Central memory CD8-positive, alpha-beta T cell (primary cell): ENCODE results near the gene BAG2.

Source experiments
- ATAC-seq: fragments of 150-1000 bp; cut with Tn5 transposase; replicated peaks from 2 replicates; pipeline ENCODE4 v1.10.0; 2022; ENCODE audit warnings: mild to moderate bottlenecking, moderate FRiP score, moderate number of reproducible peaks; ENCODE audit not compliant: poor library complexity, severe bottlenecking; ENCODE audit errors: extremely low read depth
- DNase-seq, 2 donors: peaks; one replicate each; pipeline ENCODE4 v3.0.0; 2021; ENCODE audit warnings: low spot score in 2 of 2
- H3K27ac Mint-ChIP-seq: one replicate; pipeline ENCODE4 v1.8.0; 2022; ENCODE audit warnings: low read depth, mild to moderate bottlenecking, moderate library complexity, mixed read lengths
- H3K27me3 Mint-ChIP-seq: one replicate; pipeline ENCODE4 v1.8.0; 2022; ENCODE audit warnings: mixed read lengths
- H3K36me3 Mint-ChIP-seq: one replicate; pipeline ENCODE4 v1.8.0; 2022; ENCODE audit warnings: mild to moderate bottlenecking, moderate library complexity, mixed read lengths; ENCODE audit not compliant: insufficient read depth
- H3K4me1 Mint-ChIP-seq: one replicate; pipeline ENCODE4 v1.8.0; 2022; ENCODE audit warnings: mixed read lengths
- H3K4me3 Mint-ChIP-seq: one replicate; pipeline ENCODE4 v1.8.0; 2022; ENCODE audit warnings: mild to moderate bottlenecking, moderate library complexity, mixed read lengths
- H3K9me3 Mint-ChIP-seq: one replicate; pipeline ENCODE4 v1.8.0; 2022; ENCODE audit warnings: mixed read lengths

Gene BAG2

DNA sequence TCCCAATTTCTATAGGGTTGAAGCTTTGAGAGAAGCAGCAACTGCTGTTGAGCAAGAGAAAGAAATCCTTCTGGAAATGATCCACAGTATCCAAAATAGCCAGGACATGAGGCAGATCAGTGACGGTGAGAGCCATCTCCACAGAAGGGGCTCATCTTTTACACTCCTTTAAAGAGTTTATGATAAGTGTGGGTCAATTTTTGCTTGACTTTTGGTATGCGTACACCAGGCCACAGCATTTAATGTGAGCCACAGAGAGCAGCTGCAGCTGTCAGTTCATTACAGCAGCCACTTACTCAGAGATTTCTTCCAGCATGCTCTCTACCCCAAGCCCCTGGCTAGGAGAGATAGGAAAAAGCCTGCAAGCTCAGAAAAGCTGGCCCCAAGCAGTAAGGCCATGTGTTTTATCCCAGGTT is 9.9 kb downstream of the BAG2 start:
- H3K27me3 Mint-ChIP-seq, result no peaks in the 10 kb centered on the region
- ATAC-seq, result no peak
- no peaks in the 10 kb centered on the region for H3K4me1 Mint-ChIP-seq
- H3K4me3 Mint-ChIP-seq, result no peak overlapping the region
- DNase-seq, result no peak
- peaks cover 11% of the 10 kb centered on the region for H3K36me3 Mint-ChIP-seq
- H3K9me3 Mint-ChIP-seq, result no peaks in the 10 kb centered on the region
- peak overlapping the region; percentile 69 for H3K27ac Mint-ChIP-seq

- Mint-ChIP-seq H3K4me3 (no peak overlapping the region), H3K27ac (peak overlapping the region; percentile 13), H3K9me3 (no peaks in the 10 kb centered on the region), H3K27me3 (no peaks in the 10 kb centered on the region), H3K36me3 (peaks cover 11% of the 10 kb centered on the region), H3K4me1 (no peaks in the 10 kb centered on the region)
- ATAC-seq (no peak), DNase-seq (no peak)
These were observed 11.2 kb downstream of the BAG2 start for GRCh38 chr6:57183336-57183735.

DNA sequence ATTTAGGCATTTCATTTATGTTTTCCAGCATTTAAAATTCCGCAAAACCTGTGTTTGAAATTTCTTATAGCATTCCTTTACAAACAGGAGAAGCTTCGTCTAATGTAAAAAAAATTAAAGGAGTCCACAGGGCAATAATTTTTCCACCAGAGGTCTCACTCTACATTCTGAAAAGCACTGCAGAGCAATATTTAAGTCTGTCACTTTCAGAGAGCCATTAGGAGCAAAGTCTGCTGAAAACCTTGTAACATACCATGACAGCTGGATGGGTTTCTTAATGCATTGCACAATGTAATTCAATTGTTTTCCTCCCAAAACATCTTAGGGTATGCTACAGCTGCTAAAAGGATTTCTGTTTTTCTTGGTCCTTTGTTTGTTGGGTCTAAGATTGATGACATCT is 18.0 kb downstream of the BAG2 start:
- ATAC-seq (no peak), DNase-seq (no peak)
- peaks cover 5% of the 10 kb centered on the region for H3K36me3 Mint-ChIP-seq
- no peaks in the 10 kb centered on the region for H3K27me3 Mint-ChIP-seq
- H3K4me3 Mint-ChIP-seq, result no peak overlapping the region
- H3K27ac Mint-ChIP-seq, result no peak overlapping the region
- no peaks in the 10 kb centered on the region for H3K9me3 Mint-ChIP-seq
- no peaks in the 10 kb centered on the region for H3K4me1 Mint-ChIP-seq

- H3K4me1 Mint-ChIP-seq, result no peaks in the 10 kb centered on the region
- no peak for ATAC-seq
- no peak overlapping the region for H3K4me3 Mint-ChIP-seq
- H3K27ac Mint-ChIP-seq, result no peak overlapping the region
- no peaks in the 10 kb centered on the region for H3K27me3 Mint-ChIP-seq
- no peak for DNase-seq
- no peaks in the 10 kb centered on the region for H3K9me3 Mint-ChIP-seq
- H3K36me3 Mint-ChIP-seq, result peaks cover 7% of the 10 kb centered on the region
These were observed 21.1 kb downstream of the BAG2 start for GRCh38 chr6:57193177-57193576.

DNA sequence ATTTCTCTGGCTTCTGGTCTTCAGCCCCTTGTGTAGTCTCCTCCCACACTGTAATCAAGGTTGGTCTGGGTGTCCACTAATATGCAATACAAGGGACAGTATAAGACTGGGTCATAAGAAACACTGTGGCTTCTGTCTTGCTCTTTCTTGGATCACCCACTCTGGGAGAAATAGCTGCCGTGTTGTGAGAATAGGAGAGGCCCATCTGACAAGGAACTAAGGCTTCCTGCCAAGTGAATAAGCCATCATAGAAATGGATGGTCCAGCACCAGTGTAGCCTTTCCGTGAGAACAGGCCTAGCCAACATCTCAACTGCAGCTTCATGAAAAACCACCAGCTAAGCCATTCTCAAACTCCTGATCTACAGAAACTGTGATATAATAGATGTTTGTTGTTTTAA is 23.3 kb downstream of the BAG2 start:
- H3K4me3 Mint-ChIP-seq, result no peak overlapping the region
- H3K27me3 Mint-ChIP-seq, result no peaks in the 10 kb centered on the region
- no peak overlapping the region for H3K27ac Mint-ChIP-seq
- H3K36me3 Mint-ChIP-seq, result peaks cover 7% of the 10 kb centered on the region
- DNase-seq (no peak), ATAC-seq (no peak)
- H3K9me3 Mint-ChIP-seq, result no peaks in the 10 kb centered on the region
- no peaks in the 10 kb centered on the region for H3K4me1 Mint-ChIP-seq

DNA sequence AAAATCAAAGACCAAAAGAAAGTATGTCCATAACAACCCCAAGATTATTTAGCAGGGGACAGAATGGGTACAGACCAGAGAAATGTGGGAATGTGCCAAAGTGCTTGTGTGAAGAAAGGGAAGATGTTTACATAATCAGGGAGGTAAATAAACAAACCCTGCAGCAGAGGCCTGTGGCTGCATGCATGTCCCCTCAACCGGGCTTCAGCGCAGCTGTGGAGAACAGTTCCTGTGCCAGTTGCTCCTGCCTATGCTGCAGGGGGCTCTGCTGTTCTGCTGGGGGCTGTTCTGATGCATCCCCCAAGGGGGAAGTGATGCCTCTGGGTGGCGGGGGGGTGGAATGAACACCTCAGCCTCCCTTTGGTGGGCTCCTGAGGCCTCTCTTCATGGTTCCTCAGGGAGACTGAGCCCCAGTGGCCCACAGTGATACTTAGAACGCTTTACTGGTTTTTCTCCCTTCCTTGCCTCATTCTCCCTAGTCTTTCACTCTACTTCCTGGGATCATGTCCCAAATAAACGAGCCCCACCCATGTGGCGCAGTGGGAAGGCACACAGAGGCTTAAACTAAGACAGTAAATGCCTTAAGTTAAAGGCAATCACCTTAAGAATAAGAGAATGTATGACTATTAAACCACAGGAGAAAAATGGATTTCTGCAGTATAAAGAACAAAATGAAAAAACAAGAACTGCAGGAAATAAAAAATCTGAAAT is 27.0 kb downstream of the BAG2 start:
- Mint-ChIP-seq H3K27me3 (no peaks in the 10 kb centered on the region), H3K9me3 (no peaks in the 10 kb centered on the region), H3K4me1 (no peaks in the 10 kb centered on the region), H3K27ac (no peak overlapping the region), H3K4me3 (no peak overlapping the region), H3K36me3 (peaks cover 2% of the 10 kb centered on the region)
- no peak for ATAC-seq
- no peak for DNase-seq

- no peaks in the 10 kb centered on the region for H3K9me3 Mint-ChIP-seq
- DNase-seq, result no peak
- H3K4me3 Mint-ChIP-seq, result no peak overlapping the region
- H3K36me3 Mint-ChIP-seq, result peaks cover 2% of the 10 kb centered on the region
- no peak overlapping the region for H3K27ac Mint-ChIP-seq
- no peaks in the 10 kb centered on the region for H3K27me3 Mint-ChIP-seq
- H3K4me1 Mint-ChIP-seq, result no peaks in the 10 kb centered on the region
- ATAC-seq, result no peak
These were observed 29.6 kb downstream of the BAG2 start for GRCh38 chr6:57201718-57202117.

GRCh38 chr6:57205550-57206328 is 33.6 kb downstream of the BAG2 start:
- Mint-ChIP-seq H3K36me3 (no peaks in the 10 kb centered on the region), H3K27ac (no peak overlapping the region), H3K27me3 (no peaks in the 10 kb centered on the region), H3K4me1 (no peaks in the 10 kb centered on the region), H3K9me3 (no peaks in the 10 kb centered on the region), H3K4me3 (no peak overlapping the region)
- ATAC-seq (no peak), DNase-seq (no peak)

GRCh38 chr6:57207141-57207540 is 35.0 kb downstream of the BAG2 start:
- H3K4me1 Mint-ChIP-seq, result no peaks in the 10 kb centered on the region
- no peaks in the 10 kb centered on the region for H3K9me3 Mint-ChIP-seq
- no peaks in the 10 kb centered on the region for H3K36me3 Mint-ChIP-seq
- H3K27ac Mint-ChIP-seq, result no peak overlapping the region
- H3K4me3 Mint-ChIP-seq, result no peak overlapping the region
- ATAC-seq (no peak), DNase-seq (no peak)
- no peaks in the 10 kb centered on the region for H3K27me3 Mint-ChIP-seq

GRCh38 chr6:57207872-57208271 is 35.7 kb downstream of the BAG2 start:
- H3K4me3 Mint-ChIP-seq, result no peak overlapping the region
- no peak for ATAC-seq
- H3K36me3 Mint-ChIP-seq, result no peaks in the 10 kb centered on the region
- no peak for DNase-seq
- H3K4me1 Mint-ChIP-seq, result no peaks in the 10 kb centered on the region
- H3K27ac Mint-ChIP-seq, result no peak overlapping the region
- H3K9me3 Mint-ChIP-seq, result no peaks in the 10 kb centered on the region
- no peaks in the 10 kb centered on the region for H3K27me3 Mint-ChIP-seq

DNA sequence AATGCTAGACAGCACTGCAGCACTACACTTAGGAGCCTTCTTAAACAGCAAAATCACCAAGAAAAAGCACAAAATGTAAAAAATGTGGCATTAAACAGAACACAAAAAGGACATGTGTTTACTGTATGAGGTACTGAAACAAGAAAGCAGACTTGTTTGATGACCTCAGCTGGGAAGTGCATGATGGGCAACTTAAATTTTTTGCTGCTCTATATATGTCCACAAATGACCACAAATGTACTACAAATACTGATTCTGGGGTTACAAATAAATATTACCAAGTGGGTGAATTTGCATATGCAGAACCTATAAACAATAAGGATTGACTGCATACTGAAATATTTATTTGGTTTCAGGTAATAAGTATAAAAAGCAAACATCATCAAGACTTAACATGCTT is 36.9 kb downstream of the BAG2 start:
- Mint-ChIP-seq H3K4me1 (peaks cover 5% of the 10 kb centered on the region), H3K36me3 (no peaks in the 10 kb centered on the region), H3K9me3 (no peaks in the 10 kb centered on the region), H3K27me3 (no peaks in the 10 kb centered on the region), H3K27ac (no peak overlapping the region), H3K4me3 (no peak overlapping the region)
- ATAC-seq, result no peak
- no peak for DNase-seq

- no peak for DNase-seq
- H3K27me3 Mint-ChIP-seq, result no peaks in the 10 kb centered on the region
- H3K36me3 Mint-ChIP-seq, result no peaks in the 10 kb centered on the region
- no peak overlapping the region for H3K4me3 Mint-ChIP-seq
- H3K4me1 Mint-ChIP-seq, result peaks cover 12% of the 10 kb centered on the region
- ATAC-seq, result no peak
- no peaks in the 10 kb centered on the region for H3K9me3 Mint-ChIP-seq
- no peak overlapping the region for H3K27ac Mint-ChIP-seq
These were observed 37.9 kb downstream of the BAG2 start for GRCh38 chr6:57210060-57210459.

DNA sequence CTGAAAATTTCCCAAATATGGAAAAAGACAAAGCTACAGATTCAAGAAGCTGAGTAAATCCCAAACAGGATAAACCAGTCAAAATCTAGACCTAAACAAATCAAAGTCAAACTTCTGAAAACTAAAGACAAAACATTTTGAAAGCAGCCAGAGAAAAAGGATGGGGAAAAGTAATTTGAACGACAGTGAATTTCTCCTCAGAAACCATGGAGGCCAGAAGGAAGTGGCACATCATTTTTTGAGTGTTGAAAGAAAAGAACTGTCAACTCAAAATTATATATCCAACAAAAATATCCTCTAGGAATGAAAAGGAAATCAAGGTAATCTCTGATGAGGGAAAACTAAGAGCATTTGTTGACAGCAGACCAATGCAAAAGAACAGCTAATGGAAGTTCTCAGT is 43.1 kb downstream of the BAG2 start:
- H3K27me3 Mint-ChIP-seq, result no peaks in the 10 kb centered on the region
- peaks cover 12% of the 10 kb centered on the region for H3K4me1 Mint-ChIP-seq
- DNase-seq (no peak), ATAC-seq (no peak)
- H3K4me3 Mint-ChIP-seq, result no peak overlapping the region
- H3K27ac Mint-ChIP-seq, result no peak overlapping the region
- no peaks in the 10 kb centered on the region for H3K9me3 Mint-ChIP-seq
- no peaks in the 10 kb centered on the region for H3K36me3 Mint-ChIP-seq
